ENCODE results near the gene HNRNPF. TPM values are rescaled to one million over a fixed set of nuclear protein-coding genes. Genes with fewer than 3 reads are reported as not detected.
"Not testable (repeated sequence)": the region's sequence is repeated elsewhere in the genome, so short reads cannot be mapped to it uniquely, and the experiment has no call there.

Gene HNRNPF
- total and polyA plus RNA-seq, 7 donors, result 101 to 194 (median 134) TPM

DNA sequence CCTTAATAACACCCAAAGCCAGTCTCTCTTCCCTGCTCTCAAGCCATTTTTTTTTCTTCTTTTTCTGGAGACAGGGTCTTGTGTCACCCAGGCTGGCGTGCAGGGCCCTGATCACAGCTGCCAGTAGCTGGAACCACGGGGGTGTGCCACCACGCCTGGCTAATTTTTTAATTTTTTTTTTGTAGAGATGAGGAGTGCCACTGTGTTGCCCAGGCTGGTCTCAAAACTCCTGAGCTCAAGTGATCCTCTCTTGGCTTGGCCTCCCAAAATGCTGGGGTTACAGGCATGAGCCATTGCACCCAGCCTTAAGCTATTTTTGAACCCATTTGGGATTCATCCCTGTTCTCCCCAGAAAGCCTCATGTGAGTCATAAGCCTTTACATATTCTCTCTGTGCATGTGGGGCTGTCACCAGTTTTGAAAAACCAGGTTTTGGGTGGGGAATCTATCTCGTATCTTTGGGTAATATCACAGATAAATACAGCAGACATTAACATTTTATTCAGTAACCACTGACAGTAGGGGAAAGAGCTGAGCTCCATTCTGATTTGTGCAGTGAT, 43.4 kb upstream of the HNRNPF start:
- 46 to 70% methylated on average over 4 of the region's 4 CpGs for WGBS, 2 donors
- Histone ChIP-seq H3K9me3 (no peaks in the 10 kb centered on the region), H3K36me3 (no peaks in the 10 kb centered on the region), H3K4me3 (no peak overlapping the region), H3K27ac (no peak overlapping the region), H3K4me1 (peaks cover 0 to 14% (median 11%) of the 10 kb centered on the region in 4 donors), H3K27me3 (no peaks in the 10 kb centered on the region)
- TF ChIP-seq, protein P1, sequence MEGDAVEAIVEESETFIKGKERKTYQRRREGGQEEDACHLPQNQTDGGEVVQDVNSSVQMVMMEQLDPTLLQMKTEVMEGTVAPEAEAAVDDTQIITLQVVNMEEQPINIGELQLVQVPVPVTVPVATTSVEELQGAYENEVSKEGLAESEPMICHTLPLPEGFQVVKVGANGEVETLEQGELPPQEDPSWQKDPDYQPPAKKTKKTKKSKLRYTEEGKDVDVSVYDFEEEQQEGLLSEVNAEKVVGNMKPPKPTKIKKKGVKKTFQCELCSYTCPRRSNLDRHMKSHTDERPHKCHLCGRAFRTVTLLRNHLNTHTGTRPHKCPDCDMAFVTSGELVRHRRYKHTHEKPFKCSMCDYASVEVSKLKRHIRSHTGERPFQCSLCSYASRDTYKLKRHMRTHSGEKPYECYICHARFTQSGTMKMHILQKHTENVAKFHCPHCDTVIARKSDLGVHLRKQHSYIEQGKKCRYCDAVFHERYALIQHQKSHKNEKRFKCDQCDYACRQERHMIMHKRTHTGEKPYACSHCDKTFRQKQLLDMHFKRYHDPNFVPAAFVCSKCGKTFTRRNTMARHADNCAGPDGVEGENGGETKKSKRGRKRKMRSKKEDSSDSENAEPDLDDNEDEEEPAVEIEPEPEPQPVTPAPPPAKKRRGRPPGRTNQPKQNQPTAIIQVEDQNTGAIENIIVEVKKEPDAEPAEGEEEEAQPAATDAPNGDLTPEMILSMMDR (IDR thresholded peaks at IDR 0.05), result no peak
- TF ChIP-seq POLR2AphosphoS5 (IDR thresholded peaks at IDR 0.05) (no peak), POLR2A (IDR thresholded peaks at IDR 0.05) (no peak), EP300 (IDR thresholded peaks at IDR 0.05) (no peak)
- DNase-seq, result no peak
- intact Hi-C loops (cut with DNase I), result no loop called here

DNA sequence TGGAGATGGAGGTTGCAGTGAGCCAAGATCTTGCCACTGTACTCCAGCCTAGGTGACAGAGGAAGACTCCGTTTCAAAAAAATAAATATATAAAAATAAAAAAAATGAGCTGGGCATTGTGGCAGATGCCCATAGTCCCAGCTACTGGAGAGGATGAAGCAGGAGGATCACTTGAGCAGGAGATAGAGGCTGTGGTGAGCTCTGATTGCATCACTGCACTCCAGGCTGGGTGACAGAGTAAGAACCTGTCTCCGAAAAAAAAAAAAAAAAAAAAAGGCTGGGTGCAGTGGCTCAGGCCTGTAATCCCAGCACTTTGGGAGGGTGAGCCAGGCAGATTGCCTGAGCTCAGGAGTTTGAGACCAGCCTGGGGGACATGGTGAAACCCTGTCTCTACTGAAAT, 39.8 kb upstream of the HNRNPF start:
- Histone ChIP-seq H3K4me3 (no peak overlapping the region), H3K9me3 (no peaks in the 10 kb centered on the region), H3K27ac (no peak overlapping the region), H3K4me1 (no peaks in the 10 kb centered on the region), H3K36me3 (peaks cover 0 to 4% (median 0%) of the 10 kb centered on the region in 4 donors), H3K27me3 (no peaks in the 10 kb centered on the region)
- intact Hi-C loops (cut with DNase I), result no loop called here
- 94 to 97% methylated on average over 2 of the region's 2 CpGs for WGBS, 2 donors
- no peak for DNase-seq
- TF ChIP-seq, protein P1 (IDR thresholded peaks at IDR 0.05), result no peak
- no peak for TF ChIP-seq EP300 (IDR thresholded peaks at IDR 0.05)
- TF ChIP-seq POLR2AphosphoS5 (IDR thresholded peaks at IDR 0.05), result no peak
- no peak for TF ChIP-seq POLR2A (IDR thresholded peaks at IDR 0.05)

DNA sequence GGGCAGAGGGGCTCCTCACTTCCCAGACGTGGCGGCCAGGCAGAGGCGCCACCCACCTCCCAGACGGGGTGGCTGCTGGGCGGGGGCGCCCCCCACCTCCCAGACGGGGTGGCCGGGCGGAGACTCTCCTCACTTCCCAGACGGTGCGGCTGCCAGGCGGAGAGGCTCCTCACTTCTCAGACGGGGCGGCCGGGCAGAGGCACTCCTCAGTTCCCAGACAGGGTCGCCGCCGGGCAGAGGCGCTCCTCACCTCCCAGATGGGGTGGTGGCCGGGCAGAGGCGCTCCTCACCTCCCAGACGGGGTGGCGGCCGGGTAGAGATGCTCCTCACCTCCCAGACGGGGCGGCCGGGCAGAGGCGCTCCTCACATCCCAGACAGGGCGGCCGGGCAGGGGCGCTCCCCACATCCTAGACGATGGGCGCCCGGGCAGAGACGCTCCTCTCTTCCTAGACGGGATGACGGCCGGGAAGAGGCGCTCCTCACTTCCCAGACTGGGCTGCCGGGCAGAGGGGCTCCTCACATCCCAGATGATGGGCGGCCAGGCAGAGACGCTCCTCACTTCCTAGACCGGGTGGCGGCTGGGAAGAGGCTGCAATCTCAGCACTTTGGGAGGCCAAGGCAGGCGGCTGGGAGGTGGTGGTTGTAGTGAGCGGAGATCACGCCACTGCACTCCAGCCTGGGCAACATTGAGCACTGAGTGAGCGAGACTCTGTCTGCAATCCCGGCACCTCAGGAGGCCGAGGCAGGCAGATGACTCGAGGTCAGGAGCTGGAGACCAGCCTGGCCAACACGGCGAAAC, 37.4 kb upstream of the HNRNPF start:
- WGBS, 2 donors, result 96 to 98% methylated on average over 53 of the region's 53 CpGs
- H3K27ac ChIP-seq; intact Hi-C loops (cut with DNase I); H3K36me3 ChIP-seq; H3K27me3 ChIP-seq; DNase-seq; H3K9me3 ChIP-seq; H3K4me3 ChIP-seq; H3K4me1 ChIP-seq: not testable (repeated sequence)

DNA sequence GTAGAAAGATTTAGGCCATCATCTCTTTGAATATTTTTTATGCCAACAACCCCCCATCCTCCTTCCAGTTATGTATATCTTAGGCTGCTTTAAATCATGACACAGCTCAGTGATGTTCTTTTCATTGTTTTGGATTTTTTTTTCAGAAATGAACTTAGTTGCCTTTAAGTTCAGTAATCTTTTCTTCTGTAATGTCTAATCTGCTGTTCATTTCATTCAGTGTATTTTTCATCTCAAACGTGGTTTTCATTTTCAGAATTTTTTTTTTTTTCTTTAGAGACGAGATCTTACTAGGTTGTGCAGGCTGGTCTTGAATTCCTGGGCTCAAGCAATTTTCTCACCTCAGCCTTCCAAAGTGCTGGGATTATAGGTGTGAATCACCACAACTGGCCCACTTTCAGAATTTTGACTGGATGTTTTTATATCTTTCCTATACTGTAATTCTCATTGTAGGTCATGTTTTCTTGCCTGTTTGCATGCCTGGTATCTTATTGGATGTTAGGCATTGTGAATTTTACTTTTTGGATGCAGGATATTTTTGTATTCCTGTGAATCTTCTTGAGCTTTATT, 36.0 kb upstream of the HNRNPF start:
- TF ChIP-seq EP300 (IDR thresholded peaks at IDR 0.05) (no peak), POLR2AphosphoS5 (IDR thresholded peaks at IDR 0.05) (no peak), POLR2A (IDR thresholded peaks at IDR 0.05) (no peak)
- TF ChIP-seq, protein P1 (IDR thresholded peaks at IDR 0.05), result no peak
- WGBS, 2 donors, result 88 to 90% methylated on average over 2 of the region's 2 CpGs
- no peaks in the 10 kb centered on the region for H3K4me1 ChIP-seq
- no peak for DNase-seq
- intact Hi-C loops (cut with DNase I), result no loop called here
- H3K9me3 ChIP-seq, result no peaks in the 10 kb centered on the region
- H3K4me3 ChIP-seq, result no peak overlapping the region
- H3K27me3 ChIP-seq, result no peaks in the 10 kb centered on the region
- H3K36me3 ChIP-seq, result peaks cover 0 to 4% (median 0%) of the 10 kb centered on the region in 4 donors
- H3K27ac ChIP-seq, result no peak overlapping the region

DNA sequence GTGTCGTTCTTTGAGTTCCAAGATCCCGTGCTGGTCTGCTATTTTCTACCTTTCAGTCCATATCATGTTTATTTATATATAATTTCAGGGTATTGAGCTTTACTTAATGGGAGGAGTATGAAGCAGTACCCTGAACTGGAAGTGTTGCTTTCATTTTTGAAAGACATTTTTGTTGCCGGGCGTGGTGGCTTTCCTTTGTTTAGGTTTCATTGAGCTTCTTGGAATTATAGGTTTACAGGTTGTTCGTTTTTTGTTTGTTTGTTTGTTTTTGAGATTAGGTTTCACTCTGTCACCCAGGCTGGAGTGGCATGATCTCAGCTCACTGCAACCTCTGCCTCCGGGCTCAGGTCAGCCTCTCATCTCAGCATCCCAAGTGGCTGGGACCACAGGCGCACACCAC, 35.3 kb upstream of the HNRNPF start:
- intact Hi-C loops (cut with DNase I), result no loop called here
- peak; percentile 14 for DNase-seq
- H3K36me3 ChIP-seq, result peaks cover 0 to 4% (median 0%) of the 10 kb centered on the region in 4 donors
- TF ChIP-seq, protein P1 (IDR thresholded peaks at IDR 0.05), result no peak
- TF ChIP-seq POLR2A (IDR thresholded peaks at IDR 0.05) (no peak), POLR2AphosphoS5 (IDR thresholded peaks at IDR 0.05) (no peak), EP300 (IDR thresholded peaks at IDR 0.05) (no peak)
- H3K4me1 ChIP-seq, result no peaks in the 10 kb centered on the region
- H3K9me3 ChIP-seq, result no peaks in the 10 kb centered on the region
- no peak overlapping the region for H3K4me3 ChIP-seq
- no peaks in the 10 kb centered on the region for H3K27me3 ChIP-seq
- no peak overlapping the region for H3K27ac ChIP-seq
- WGBS, 2 donors, result 71 to 79% methylated on average over 7 of the region's 7 CpGs
